GM12801 (cell line): ENCODE results near the gene PPEF1.

ENCODE experiments used
- CTCF ChIP-seq: IDR thresholded peaks from one replicate; pipeline ENCODE4 v1.5.1; 2011; ENCODE audit warnings: control low read depth; ENCODE audit not compliant: insufficient read length; ENCODE audit errors: extremely low read depth

Gene PPEF1

DNA sequence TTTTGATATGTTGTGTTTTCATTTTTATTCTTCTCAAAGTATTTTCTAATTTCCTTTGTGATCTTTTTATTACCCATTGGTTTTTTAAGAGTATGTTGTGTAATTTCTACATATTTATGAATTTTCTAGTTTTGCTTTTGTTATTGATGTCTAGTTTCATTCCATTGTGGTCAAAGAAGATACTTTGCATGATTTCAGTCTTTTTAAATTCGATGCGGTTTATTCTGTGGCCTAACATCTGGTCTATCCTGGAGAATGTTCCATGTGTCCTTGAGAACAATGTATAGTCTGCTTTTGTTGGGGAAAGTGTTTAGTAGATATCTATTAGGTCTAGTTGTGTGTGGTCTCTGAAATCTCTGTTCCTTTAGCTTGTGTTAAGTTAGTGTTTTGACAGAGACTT is 46.2 kb downstream of the PPEF1 start:
- no peak for TF ChIP-seq CTCF

DNA sequence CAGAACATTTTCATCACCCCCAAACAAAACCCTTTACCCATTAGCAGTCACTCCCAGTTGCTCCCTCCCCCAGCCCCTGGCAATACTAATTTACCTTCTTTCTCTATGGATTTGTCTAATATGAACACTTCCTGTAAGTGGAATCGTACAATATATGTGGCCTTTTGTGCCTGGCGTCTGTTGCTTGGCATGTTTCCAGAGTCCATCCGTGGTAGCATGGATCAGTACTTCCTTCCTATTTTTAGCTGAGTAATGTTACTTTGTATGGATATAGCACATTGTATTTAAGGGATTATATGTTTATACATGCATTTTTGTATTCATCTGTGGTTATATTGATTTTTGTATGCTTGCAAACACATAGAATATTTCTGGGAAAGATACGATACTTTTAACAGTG is 48.2 kb downstream of the PPEF1 start:
- TF ChIP-seq CTCF, result no peak

DNA sequence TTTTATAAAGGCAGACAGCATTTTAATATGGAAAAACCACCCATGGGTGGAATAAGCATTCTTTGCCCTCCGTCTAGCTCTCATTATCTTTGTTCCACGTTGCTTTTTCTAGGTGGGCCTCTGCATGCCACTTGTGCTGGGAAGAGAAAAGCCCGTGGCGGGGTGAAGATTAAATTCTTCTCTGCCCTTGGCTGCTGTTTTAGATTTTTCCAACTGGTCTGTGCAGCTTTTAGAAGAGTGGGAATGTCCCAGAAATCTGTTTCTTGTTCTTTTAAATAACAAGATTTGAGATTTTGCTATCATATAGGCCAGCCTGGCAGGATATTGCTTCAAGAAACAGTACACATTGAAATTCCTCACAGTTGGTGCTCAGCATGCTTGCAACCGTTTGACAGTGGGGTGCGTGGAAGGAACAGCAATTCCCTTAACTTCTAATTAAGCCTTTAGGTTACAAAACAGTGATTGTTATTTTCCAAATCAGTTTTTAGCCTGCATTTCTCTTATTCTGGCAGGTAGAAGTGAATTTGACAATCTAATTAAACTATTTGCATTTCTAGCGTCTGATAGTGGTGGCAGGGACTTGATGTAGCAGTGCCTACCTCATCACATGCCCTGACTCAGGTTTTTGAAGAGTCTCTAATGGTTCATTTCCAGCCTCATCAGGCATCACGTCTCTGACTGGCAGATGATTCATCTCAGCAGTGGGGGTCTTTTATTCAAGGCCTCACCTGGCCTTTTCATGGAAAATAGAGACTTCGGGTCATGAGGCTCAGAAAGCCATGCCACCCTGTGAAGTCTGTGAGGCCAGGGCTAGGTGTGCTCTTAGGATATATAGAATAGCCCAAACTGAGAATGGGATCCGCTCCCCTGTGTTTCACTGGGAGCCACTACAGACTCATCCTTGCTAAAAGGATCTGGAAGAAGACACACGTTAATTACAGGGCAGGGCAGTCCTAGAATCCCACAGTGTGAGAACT is 50.8 kb downstream of the PPEF1 start:
- no peak for TF ChIP-seq CTCF

DNA sequence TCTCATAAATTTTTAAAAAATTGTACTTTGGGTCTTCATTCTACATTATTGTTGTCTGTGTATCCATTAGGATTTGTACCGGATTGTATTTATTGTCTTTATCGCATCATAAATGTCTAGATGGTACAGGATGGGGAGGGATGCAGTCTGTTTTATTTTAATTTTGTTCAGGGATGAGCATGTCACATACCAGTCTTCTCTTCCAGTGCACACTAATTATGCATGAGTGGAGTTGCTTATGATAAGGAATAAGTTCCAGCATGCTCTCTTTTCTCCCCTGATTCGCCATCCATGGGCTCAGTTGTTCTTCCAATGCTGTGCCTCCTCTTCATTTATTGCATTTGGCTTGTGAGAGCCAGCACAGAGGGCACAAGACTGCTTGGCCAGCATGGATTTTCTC is 54.3 kb downstream of the PPEF1 start:
- no peak for TF ChIP-seq CTCF

DNA sequence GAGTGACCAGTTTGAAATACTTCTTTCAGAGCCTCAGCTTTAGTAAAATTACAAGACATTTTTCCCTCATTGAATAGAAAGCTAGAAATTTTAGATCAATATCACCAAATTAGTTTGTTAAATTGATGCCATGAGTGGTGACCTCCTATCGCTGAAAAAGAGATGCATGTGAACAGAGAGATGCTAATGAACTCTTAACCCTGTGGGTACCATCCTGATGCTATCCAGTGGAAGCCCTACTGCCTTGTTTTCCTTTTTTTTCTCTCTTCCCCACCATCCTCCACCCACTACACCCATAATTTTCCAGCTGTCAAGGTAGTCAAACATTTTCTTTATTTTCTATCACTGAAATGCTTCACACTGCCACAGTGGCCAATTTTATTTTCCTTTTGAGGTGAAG is 61.9 kb downstream of the PPEF1 start:
- TF ChIP-seq CTCF, result no peak

DNA sequence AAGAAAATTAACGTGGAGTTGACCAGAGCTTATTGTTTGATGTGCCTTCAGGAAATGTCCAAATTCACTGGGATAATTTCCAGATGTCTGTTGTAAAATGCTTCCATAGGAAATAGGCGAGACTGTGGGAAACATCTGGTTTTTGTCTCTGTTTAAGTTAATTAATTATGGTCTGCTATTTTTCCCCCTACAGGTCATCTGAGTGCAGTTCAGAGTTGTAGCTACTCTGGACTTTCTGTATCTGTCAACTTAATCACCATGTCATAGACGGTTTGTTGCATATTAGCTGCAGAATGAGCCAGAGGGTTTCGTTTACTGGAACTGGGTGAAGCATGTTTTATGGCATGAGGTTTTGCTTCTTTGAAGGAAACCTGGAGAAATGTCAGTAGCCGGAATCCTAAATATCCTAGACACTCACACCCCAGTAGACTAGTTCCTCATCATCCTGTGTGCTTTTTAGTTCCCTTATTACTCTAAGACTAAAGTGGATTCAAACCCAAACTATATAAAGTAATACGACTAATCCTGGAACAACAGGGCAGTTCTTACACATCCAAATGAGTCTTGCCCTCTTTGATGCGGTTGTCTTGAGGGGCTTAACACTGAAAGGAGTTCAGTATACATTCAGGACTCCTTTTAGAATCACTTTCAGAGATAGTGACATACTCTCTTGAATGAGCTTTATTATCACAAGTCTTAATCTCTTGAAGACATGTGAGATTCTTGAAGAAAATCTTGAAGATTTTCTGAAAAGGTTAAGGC is 62.5 kb downstream of the PPEF1 start:
- no peak for TF ChIP-seq CTCF

DNA sequence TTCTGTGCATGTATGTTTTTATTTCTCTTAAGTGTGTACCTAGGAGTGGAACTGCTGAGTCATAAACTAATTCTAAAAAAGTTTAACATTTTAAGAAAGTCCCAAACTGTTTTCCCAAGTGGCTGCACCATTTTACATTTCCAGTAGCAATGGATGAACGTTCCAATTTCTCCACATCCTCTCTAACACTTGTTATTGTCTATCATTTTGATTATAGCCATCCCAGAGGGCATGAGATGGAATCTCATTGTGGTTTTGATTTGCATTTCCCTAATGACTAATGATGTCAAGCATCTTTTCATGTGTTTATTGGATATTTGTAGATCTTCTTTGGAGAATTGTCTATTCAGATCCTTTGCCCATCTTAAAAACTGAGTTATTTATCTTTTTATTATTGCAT is 82.5 kb downstream of the PPEF1 start:
- no peak for TF ChIP-seq CTCF
